Skeletal muscle satellite cell (primary cell): ENCODE results near the gene CD27.

ENCODE experiments used
- H3K27me3 ChIP-seq: 2 replicates; pipeline ENCODE4 v1.7.0; 2013; ENCODE audit warnings: low read length; ENCODE audit not compliant: control insufficient read depth, insufficient read depth
- H3K36me3 ChIP-seq: 2 replicates; pipeline ENCODE4 v1.7.0; 2013; ENCODE audit warnings: mild to moderate bottlenecking, control low read depth, low read length; ENCODE audit not compliant: insufficient read depth
- H3K4me1 ChIP-seq: 2 replicates; pipeline ENCODE4 v1.7.0; 2013; ENCODE audit warnings: low read length; ENCODE audit not compliant: control insufficient read depth, insufficient read depth
- H3K4me2 ChIP-seq: 2 replicates; pipeline ENCODE4 v1.7.0; 2013; ENCODE audit warnings: mild to moderate bottlenecking, low read length
- H3K4me3 ChIP-seq: 2 replicates; pipeline ENCODE4 v1.7.0; 2013; ENCODE audit warnings: low read length
- H3K9ac ChIP-seq: 2 replicates; pipeline ENCODE4 v1.7.0; 2013; ENCODE audit warnings: mild to moderate bottlenecking, low read depth, low read length, moderate library complexity
- H3K9me3 ChIP-seq: replicated peaks from 2 replicates; pipeline ENCODE4 v1.7.0; 2013; ENCODE audit warnings: mild to moderate bottlenecking, control low read depth, low read length

CD27 gene

GRCh38 chr12:6438345-6438744, 6.4 kb upstream of the CD27 start:
- Histone ChIP-seq H3K4me2 (no peak overlapping the region), H3K9me3 (no peaks in the 10 kb centered on the region), H3K36me3 (no peaks in the 10 kb centered on the region), H3K4me1 (no peaks in the 10 kb centered on the region), H3K27me3 (no peaks in the 10 kb centered on the region), H3K4me3 (no peak overlapping the region), H3K9ac (no peak overlapping the region)

- no peak overlapping the region for H3K9ac ChIP-seq
- no peaks in the 10 kb centered on the region for H3K36me3 ChIP-seq
- no peaks in the 10 kb centered on the region for H3K27me3 ChIP-seq
- H3K9me3 ChIP-seq = no peaks in the 10 kb centered on the region
- no peak overlapping the region for H3K4me2 ChIP-seq
- H3K4me1 ChIP-seq = no peaks in the 10 kb centered on the region
- no peak overlapping the region for H3K4me3 ChIP-seq
These were observed 4.4 kb upstream of the CD27 start for GRCh38 chr12:6440391-6440790.

- Histone ChIP-seq H3K4me3 (no peak overlapping the region), H3K36me3 (no peaks in the 10 kb centered on the region), H3K9me3 (no peaks in the 10 kb centered on the region), H3K27me3 (no peaks in the 10 kb centered on the region), H3K4me1 (no peaks in the 10 kb centered on the region), H3K9ac (no peak overlapping the region), H3K4me2 (no peak overlapping the region)
These were observed 1.9 kb upstream of the CD27 start for GRCh38 chr12:6442836-6443235.

GRCh38 chr12:6443361-6443983, 1.3 kb upstream of the CD27 start:
- H3K27me3 ChIP-seq = no peaks in the 10 kb centered on the region
- no peaks in the 10 kb centered on the region for H3K36me3 ChIP-seq
- H3K4me2 ChIP-seq = no peak overlapping the region
- no peak overlapping the region for H3K9ac ChIP-seq
- H3K9me3 ChIP-seq = no peaks in the 10 kb centered on the region
- no peak overlapping the region for H3K4me3 ChIP-seq
- H3K4me1 ChIP-seq = no peaks in the 10 kb centered on the region

- Histone ChIP-seq H3K4me2 (no peak overlapping the region), H3K9ac (no peak overlapping the region), H3K27me3 (no peaks in the 10 kb centered on the region), H3K9me3 (no peaks in the 10 kb centered on the region), H3K4me3 (no peak overlapping the region), H3K4me1 (no peaks in the 10 kb centered on the region), H3K36me3 (no peaks in the 10 kb centered on the region)
These were observed 724 bp upstream of the CD27 start for GRCh38 chr12:6444031-6444430.

GRCh38 chr12:6450091-6450868, 5.5 kb downstream of the CD27 start:
- Histone ChIP-seq H3K36me3 (no peaks in the 10 kb centered on the region), H3K4me3 (peak overlapping the region; percentile 77), H3K4me1 (peaks cover 33% of the 10 kb centered on the region), H3K27me3 (no peaks in the 10 kb centered on the region), H3K9me3 (no peaks in the 10 kb centered on the region), H3K4me2 (peak overlapping the region; percentile 96), H3K9ac (peak overlapping the region; percentile 81)

GRCh38 chr12:6450869-6451347, 6.2 kb downstream of the CD27 start:
- H3K9ac ChIP-seq = peak overlapping the region; percentile 81
- peaks cover 33% of the 10 kb centered on the region for H3K4me1 ChIP-seq
- H3K27me3 ChIP-seq = no peaks in the 10 kb centered on the region
- H3K4me2 ChIP-seq = peak overlapping the region; percentile 96
- no peaks in the 10 kb centered on the region for H3K36me3 ChIP-seq
- no peaks in the 10 kb centered on the region for H3K9me3 ChIP-seq
- H3K4me3 ChIP-seq = peak overlapping the region; percentile 77

- H3K9me3 ChIP-seq = no peaks in the 10 kb centered on the region
- H3K4me1 ChIP-seq = peaks cover 33% of the 10 kb centered on the region
- H3K27me3 ChIP-seq = no peaks in the 10 kb centered on the region
- peak within 1 kb of the TSS; percentile 81 for H3K9ac ChIP-seq
- H3K36me3 ChIP-seq = no peaks in the 10 kb centered on the region
- peak within 1 kb of the TSS; percentile 96 for H3K4me2 ChIP-seq
- H3K4me3 ChIP-seq = peak within 1 kb of the TSS; percentile 77
These were observed 6.8 kb downstream of the CD27 start, which contains the start of gene TAPBPL for GRCh38 chr12:6451348-6452244. Gene TAPBPL (plus strand): TSS chr12:6452042. CDS start chr12:6452249, 207 bp downstream.

- Histone ChIP-seq H3K9ac (peak overlapping the region; percentile 81), H3K9me3 (no peaks in the 10 kb centered on the region), H3K27me3 (no peaks in the 10 kb centered on the region), H3K4me3 (peak overlapping the region; percentile 77), H3K4me1 (peaks cover 33% of the 10 kb centered on the region), H3K36me3 (peaks cover 5% of the 10 kb centered on the region), H3K4me2 (peak overlapping the region; percentile 96)
These were observed 7.6 kb downstream of the CD27 start for GRCh38 chr12:6452245-6452943.

GRCh38 chr12:6452944-6453630, 8.3 kb downstream of the CD27 start:
- Histone ChIP-seq H3K4me2 (peak overlapping the region; percentile 96), H3K36me3 (peaks cover 11% of the 10 kb centered on the region), H3K27me3 (no peaks in the 10 kb centered on the region), H3K4me3 (peak overlapping the region; percentile 77), H3K4me1 (peaks cover 33% of the 10 kb centered on the region), H3K9me3 (no peaks in the 10 kb centered on the region), H3K9ac (peak overlapping the region; percentile 81)
